Measurements from ENCODE around the gene HOXC5. TPM values are rescaled to one million over a fixed set of nuclear protein-coding genes. Genes with fewer than 3 reads are reported as not detected.

HOXC5 gene
- total RNA-seq, 4 donors from 2014 or later: 0.28 to 0.63 (median 0.50) TPM; not detected in 1

GRCh38 chr12:54059668-54060067 is 26.8 kb downstream of the HOXC5 start:
- ATAC-seq (ENCODE audit: low FRiP score) (no peak), DNase-seq (ENCODE audit: low spot score) (no peak)
- TF ChIP-seq CTCF (IDR thresholded peaks at IDR 0.05): no peak

GRCh38 chr12:54060174-54060974 is 27.5 kb downstream of the HOXC5 start:
- DNase-seq (ENCODE audit: low spot score): no peak
- no peak for ATAC-seq (ENCODE audit: low FRiP score)
- TF ChIP-seq CTCF (IDR thresholded peaks at IDR 0.05): no peak

GRCh38 chr12:54060975-54061778 is 28.3 kb downstream of the HOXC5 start:
- DNase-seq (ENCODE audit: low spot score) (no peak), ATAC-seq (ENCODE audit: low FRiP score) (no peak)
- no peak for TF ChIP-seq CTCF (IDR thresholded peaks at IDR 0.05)

- TF ChIP-seq CTCF (IDR thresholded peaks at IDR 0.05): no peak
- ATAC-seq (ENCODE audit: low FRiP score) (no peak), DNase-seq (ENCODE audit: low spot score) (no peak)
Observed at GRCh38 chr12:54065677-54066076, 32.8 kb downstream of the HOXC5 start.

- DNase-seq (ENCODE audit: low spot score) (no peak), ATAC-seq (ENCODE audit: low FRiP score) (no peak)
- TF ChIP-seq CTCF (IDR thresholded peaks at IDR 0.05): no peak
Observed at GRCh38 chr12:54066408-54066807, 33.6 kb downstream of the HOXC5 start.

GRCh38 chr12:54068418-54069070 is 35.7 kb downstream of the HOXC5 start:
- peak; percentile 7 for ATAC-seq (ENCODE audit: low FRiP score)
- TF ChIP-seq CTCF (IDR thresholded peaks at IDR 0.05): no peak
- no peak for DNase-seq (ENCODE audit: low spot score)

Data from omental fat pad (tissue), 4 donors.